ENCODE results near the gene C3orf18.

GRCh38 chr3:50616770-50617095 is 49.2 kb upstream of the C3orf18 start:
- TF ChIP-seq CTCF (IDR thresholded peaks at IDR 0.05 in 4 of 5, conservative IDR thresholded peaks at IDR 0.05 in 1 of 5) (no peak), POLR2A (IDR thresholded peaks at IDR 0.05) (peak in 1 of 2 donors; percentile 67)
